Pulmonary artery endothelial cell (primary cell): ENCODE data around the gene NES. TPM values are rescaled to one million over a fixed set of nuclear protein-coding genes. Genes with fewer than 3 reads are reported as not detected.

Experiments
- DNase-seq: peaks from one replicate; pipeline ENCODE4 v3.0.0-alpha.2; 2011; ENCODE audit warnings: low read depth, low spot score
- total RNA-seq: library from RNA; depleted of rRNA; stranded (reverse); fragments of >200 nt; gene quantifications from 2 replicates; pipeline ENCODE4 v1.2.3, GENCODE V29; 2014

Gene NES
- total RNA-seq, 1 donor from 2014 or later = 285 TPM

- no peak for DNase-seq
Measured at GRCh38 chr1:156624814-156625435, 52.3 kb downstream of the NES start.

GRCh38 chr1:156623946-156624813 is 53.0 kb downstream of the NES start:
- no peak for DNase-seq

GRCh38 chr1:156622581-156623297 is 54.5 kb downstream of the NES start:
- DNase-seq = no peak

- DNase-seq = no peak
Measured at GRCh38 chr1:156619582-156619955, 57.6 kb downstream of the NES start.

GRCh38 chr1:156618853-156619581 is 58.2 kb downstream of the NES start, which contains the start of gene HAPLN2:
Gene HAPLN2, plus strand, starts transcription at chr1:156619415. Its CDS starts 4,076 bp downstream, at chr1:156623491.
- DNase-seq = no peak

Other genes starting within 250 kb of the NES start
- gene MEF2D, start 176.6 kb downstream of the NES start, total RNA-seq = 3.8 and 4.7 TPM in 2 replicates
- gene IQGAP3, start 104.8 kb downstream of the NES start, total RNA-seq = 19.1 and 37.9 TPM in 2 replicates
- not detected in 2 replicates for gene TTC24, start 97.7 kb downstream of the NES start, total RNA-seq
- gene NAXE, start 85.6 kb downstream of the NES start, total RNA-seq = 97.7 and 126 TPM in 2 replicates
- 27.2 and 45.6 TPM in 2 replicates for gene GPATCH4, start 75.9 kb downstream of the NES start, total RNA-seq
- gene HAPLN2, start 58.0 kb downstream of the NES start, total RNA-seq = not detected in 2 replicates
- not detected in 2 replicates for gene BCAN, start 35.3 kb downstream of the NES start, total RNA-seq
- 0.11 and 0.46 TPM in 2 replicates for gene CRABP2, start 28.2 kb upstream of the NES start, total RNA-seq
- 7.5 and 7.9 TPM in 2 replicates for gene METTL25B, start 51.1 kb upstream of the NES start, total RNA-seq
- gene ISG20L2, start 51.4 kb upstream of the NES start, total RNA-seq = 9.6 and 10.1 TPM in 2 replicates
- gene MRPL24, start 63.7 kb upstream of the NES start, total RNA-seq = 56.2 and 66.9 TPM in 2 replicates
- gene HDGF, start 74.3 kb upstream of the NES start, total RNA-seq = 206 and 293 TPM in 2 replicates
- 14.8 and 18.8 TPM in 2 replicates for gene PRCC, start 90.1 kb upstream of the NES start, total RNA-seq
- gene SH2D2A, start 139.4 kb upstream of the NES start, total RNA-seq = 0.20 and 0.28 TPM in 2 replicates
- gene INSRR, start 181.7 kb upstream of the NES start, total RNA-seq = not detected in 2 replicates
- under 0.01 and 0.14 TPM in 2 replicates for gene NTRK1, start 183.5 kb upstream of the NES start, total RNA-seq
- 15.8 and 17.3 TPM in 2 replicates for gene PEAR1, start 216.3 kb upstream of the NES start, total RNA-seq
- 0.11 and 0.40 TPM in 2 replicates for gene LRRC71, start 243.2 kb upstream of the NES start, total RNA-seq